LNCAP (cell line): ENCODE data around the gene SOD3.

ENCODE experiments used
- CTCF ChIP-seq: fragments of 450-650 bp; IDR thresholded peaks from 2 replicates; pipeline ENCODE4 v1.5.1; 2017; ENCODE audit warnings: mild to moderate bottlenecking

Gene SOD3

GRCh38 chr4:24754571-24754970 is 40.8 kb upstream of the SOD3 start:
- no peak for TF ChIP-seq CTCF

- TF ChIP-seq CTCF = no peak
Observed at GRCh38 chr4:24763631-24764297, 31.6 kb upstream of the SOD3 start.

GRCh38 chr4:24764345-24764744 is 31.0 kb upstream of the SOD3 start:
- no peak for TF ChIP-seq CTCF

GRCh38 chr4:24765376-24765988 is 29.9 kb upstream of the SOD3 start:
- TF ChIP-seq CTCF = no peak

- TF ChIP-seq CTCF = no peak
Observed at GRCh38 chr4:24768006-24768405, 27.4 kb upstream of the SOD3 start.

- no peak for TF ChIP-seq CTCF
Observed at GRCh38 chr4:24768604-24769003, 26.8 kb upstream of the SOD3 start.

GRCh38 chr4:24769571-24769970 is 25.8 kb upstream of the SOD3 start:
- no peak for TF ChIP-seq CTCF
